Panc1 (cell line): ENCODE measurements around the gene BMP7. TPM values are rescaled to one million over a fixed set of nuclear protein-coding genes. Genes with fewer than 3 reads are reported as not detected.

Source experiments
- ATAC-seq: fragments of 200-7000 bp; cut with Tn5 transposase; 2 replicates; pipeline ENCODE4 v1.9.1; 2020; ENCODE audit warnings: mild to moderate bottlenecking, moderate library complexity
- BruUV-seq: library from RNA; stranded (reverse); fragments of 400-500 nt; replicated peaks from 2 replicates; lab custom pipeline; 2021; lab: Mats Ljungman, UMichigan
- CTCF ChIA-PET: fragments of 300-600 bp; sonication (Branson Sonifier 250); formaldehyde crosslinking; loops from one replicate; lab custom pipeline; 2022; ENCODE audit warnings: antibody characterized with exemption; lab: Charles Lee
- POLR2A ChIA-PET: fragments of 300-600 bp; sonication (Branson Sonifier 250); formaldehyde crosslinking; loops from one replicate; lab custom pipeline; 2022; ENCODE audit warnings: antibody characterized with exemption; lab: Charles Lee
- DNase-seq: peaks from one replicate; pipeline ENCODE4 v3.0.0-alpha.2; 2010; ENCODE audit warnings: low read depth, low spot score
- H3K27ac ChIP-seq: 2 replicates; pipeline ENCODE4 v1.5.1; 2011; ENCODE audit warnings: mild to moderate bottlenecking, low read length, inconsistent platforms
- H3K27me3 ChIP-seq: fragments of 200-500 bp; sonication (Bioruptor generic); 2 replicates; pipeline ENCODE4 v1.6.0; 2014; ENCODE audit warnings: low read length, inconsistent platforms; ENCODE audit not compliant: control insufficient read depth, insufficient read depth
- H3K36me3 ChIP-seq: fragments of 200-500 bp; sonication (Bioruptor generic); 2 replicates; pipeline ENCODE4 v1.5.1; 2014; ENCODE audit warnings: inconsistent platforms, mild to moderate bottlenecking, low read length, moderate library complexity; ENCODE audit not compliant: control insufficient read depth, insufficient read depth
- H3K4me1 ChIP-seq: 2 replicates; pipeline ENCODE4 v1.5.1; 2011; ENCODE audit warnings: inconsistent platforms, mild to moderate bottlenecking, low read length, moderate library complexity; ENCODE audit not compliant: control insufficient read depth, insufficient read depth
- H3K4me3 ChIP-seq, 2 experiments: 2 replicates each; pipeline ENCODE4 v1.5.1; 2011 to 2012; ENCODE audit warnings: low read depth in 2 of 2, low read length in 2 of 2, mild to moderate bottlenecking in 2 of 2, inconsistent platforms in 1 of 2, moderate library complexity in 1 of 2
- H3K9me3 ChIP-seq: fragments of 200-500 bp; sonication (Bioruptor generic); 2 replicates; pipeline ENCODE4 v1.5.1; 2014; ENCODE audit warnings: low read depth, mild to moderate bottlenecking, inconsistent platforms, low read length, moderate library complexity; ENCODE audit not compliant: control insufficient read depth, insufficient read depth
- CTCF ChIP-seq: fragments of 450-650 bp; IDR thresholded peaks from 2 replicates; pipeline ENCODE4 v1.5.1; 2017; ENCODE audit warnings: mild to moderate bottlenecking
- POLR2AphosphoS5 ChIP-seq: IDR thresholded peaks from 2 replicates; pipeline ENCODE4 v1.6.1; 2012; ENCODE audit warnings: mild to moderate bottlenecking, low read depth, low read length, moderate library complexity
- REST ChIP-seq, 2 experiments: IDR thresholded peaks; 2 replicates each; pipeline ENCODE4 v1.6.1; 2011 to 2012; ENCODE audit warnings: low read depth in 2 of 2, control low read depth in 1 of 2, low read length in 1 of 2, mild to moderate bottlenecking in 1 of 2, moderate library complexity in 1 of 2; ENCODE audit not compliant: insufficient read depth in 1 of 2
- SIN3A ChIP-seq: IDR thresholded peaks from 2 replicates; pipeline ENCODE4 v1.6.1; 2012; ENCODE audit warnings: low read depth, mild to moderate bottlenecking, low read length, moderate library complexity, borderline replicate concordance; ENCODE audit not compliant: insufficient read depth
- TCF7L2 ChIP-seq: IDR thresholded peaks from 2 replicates; pipeline ENCODE4 v1.6.1; 2011; ENCODE audit warnings: mild to moderate bottlenecking, low read depth, low read length, inconsistent platforms
- in situ Hi-C: cut with HindIII; loops from 2 replicates; pipeline ENCODE4 v1.10.0; 2016; ENCODE audit warnings: low sequenced_read_pairs, low pct_unique_long_range_greater_than_20kb
- intact Hi-C: fragments of 100-400 bp; cut with micrococcal nuclease; formaldehyde crosslinking; loops from one replicate; pipeline ENCODE4 v1.10.0; 2022; ENCODE audit not compliant: unreplicated experiment
- total RNA-seq: library from RNA; stranded (reverse); gene quantifications from one replicate; pipeline ENCODE4 v1.2.1, GENCODE V29; 2021; ENCODE audit not compliant: unreplicated experiment

The BMP7 gene
- total RNA-seq, 1 experiment from 2014 or later: 11.5 TPM

- Histone ChIP-seq H3K4me1 (no peaks in the 10 kb centered on the region; the same call in 1 of the 2 replicates), H3K9me3 (no peaks in the 10 kb centered on the region), H3K27me3 (no peaks in the 10 kb centered on the region; the same call in none of the 2 replicates), H3K36me3 (no peaks in the 10 kb centered on the region), H3K27ac (no peak overlapping the region), H3K4me3 (no peak overlapping the region)
- in situ Hi-C loops: no loop called here
- ChIA-PET CTCF (no interaction called here), POLR2A (no interaction called here)
- TF ChIP-seq CTCF (no peak), REST (IDR thresholded peaks at IDR 0.05; ENCODE audit: insufficient read depth in 1 of 2, low read depth in 2 of 2, low read length in 1 of 2) (no peak), SIN3A (no peak), POLR2AphosphoS5 (no peak), TCF7L2 (no peak)
- DNase-seq (no peak), ATAC-seq (no peak)
- no TSS peak for BruUV-seq
- intact Hi-C loops: no loop called here
These were observed 8.9 kb upstream of the BMP7 start for GRCh38 chr20:57275334-57275733.

GRCh38 chr20:57274846-57275245 is 8.4 kb upstream of the BMP7 start:
- ChIA-PET POLR2A (no interaction called here), CTCF (no interaction called here)
- Histone ChIP-seq H3K27ac (no peak overlapping the region), H3K9me3 (no peaks in the 10 kb centered on the region), H3K27me3 (no peaks in the 10 kb centered on the region; the same call in none of the 2 replicates), H3K36me3 (no peaks in the 10 kb centered on the region), H3K4me3 (no peak overlapping the region), H3K4me1 (no peaks in the 10 kb centered on the region; the same call in 1 of the 2 replicates)
- TF ChIP-seq TCF7L2: no peak
- TF ChIP-seq POLR2AphosphoS5: no peak
- TF ChIP-seq SIN3A: no peak
- TF ChIP-seq CTCF: no peak
- TF ChIP-seq REST (IDR thresholded peaks at IDR 0.05; ENCODE audit: insufficient read depth in 1 of 2, low read depth in 2 of 2, low read length in 1 of 2): no peak
- in situ Hi-C loops (no loop called here), intact Hi-C loops (no loop called here)
- BruUV-seq: no TSS peak
- DNase-seq (no peak), ATAC-seq (no peak)
